HG02610 (cell line): ENCODE measurements around the gene CDK19.
"Not testable (repeated sequence)": the region's sequence is repeated elsewhere in the genome, so short reads cannot be mapped to it uniquely, and the experiment has no call there.

ENCODE experiments used
- ATAC-seq: cut with Tn5 transposase; IDR thresholded peaks from one replicate; pipeline ENCODE4 v1.9.1; 2021; ENCODE audit warnings: mild to moderate bottlenecking, moderate library complexity; ENCODE audit not compliant: unreplicated experiment

The CDK19 gene

DNA sequence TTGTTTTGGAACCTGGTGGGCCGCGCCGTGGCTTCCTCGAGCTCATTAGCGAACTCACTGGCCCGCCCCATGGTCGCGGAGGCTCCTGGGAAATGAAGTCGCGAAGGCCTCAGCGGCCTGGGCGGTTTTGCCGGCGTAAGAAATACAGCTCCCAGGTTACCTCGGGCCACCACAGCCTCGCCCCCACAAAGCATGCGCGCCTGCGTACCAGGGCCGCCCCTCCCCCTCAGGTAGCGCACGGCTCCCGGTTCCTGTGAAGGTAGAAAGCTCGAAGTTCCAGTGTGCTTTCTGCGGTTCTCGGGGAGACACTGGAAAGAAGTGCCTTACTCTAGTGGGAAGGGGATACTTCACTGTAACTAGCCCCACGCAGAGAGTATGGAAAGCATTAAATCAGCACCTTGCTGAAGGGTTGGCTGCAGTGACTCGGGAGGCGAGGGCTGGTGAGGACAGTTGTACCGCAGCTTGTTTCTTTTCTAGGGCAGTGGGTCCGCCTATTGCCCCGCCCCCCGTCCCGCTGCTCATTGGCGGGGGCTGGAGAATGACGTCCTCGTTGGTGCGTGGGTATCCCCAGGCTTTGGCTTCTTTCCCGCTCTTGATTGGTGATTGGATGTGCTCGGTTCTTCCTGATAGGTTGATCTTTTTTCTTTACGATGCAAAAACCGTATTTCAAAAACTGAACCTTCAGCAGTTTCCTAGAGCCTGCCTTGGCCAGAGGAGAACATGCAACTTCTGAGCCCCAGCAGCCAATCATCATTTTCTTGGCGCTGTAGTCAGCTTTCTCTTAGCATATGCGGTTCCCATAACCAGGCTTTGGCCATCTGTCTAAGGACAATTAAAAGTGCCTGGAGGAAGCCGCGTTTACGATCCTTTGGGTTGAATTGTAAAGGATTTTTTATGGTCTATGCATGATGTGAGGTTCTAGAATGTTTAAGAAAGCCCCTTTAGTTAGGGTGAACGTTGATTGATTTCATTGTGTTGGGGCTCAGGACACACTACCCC is at the start of gene CDK19:
Gene CDK19, minus strand, starts transcription at position 59 of the 999 bp plus-strand sequence. CDS start 333 bp downstream, outside the sequence.
- peak; percentile 78 for ATAC-seq

DNA sequence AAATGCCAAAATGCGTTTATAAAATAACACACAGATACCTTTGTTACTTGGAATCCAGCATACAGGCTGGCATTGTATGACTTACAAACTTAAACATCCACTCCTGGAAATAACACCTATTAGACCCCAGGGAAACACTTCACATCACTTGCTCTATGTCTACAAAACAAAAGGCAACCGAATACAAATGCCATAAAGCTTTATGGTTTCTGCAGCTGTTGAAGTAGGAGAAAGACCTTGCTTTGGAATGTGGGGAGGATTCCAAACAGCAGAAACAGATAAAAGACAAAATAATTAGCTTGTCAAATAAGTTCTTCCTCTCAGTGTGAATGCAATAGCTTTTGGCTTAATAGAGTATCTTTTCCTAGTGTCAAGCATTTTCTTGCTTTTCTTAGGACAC is 49.6 kb upstream of the CDK19 start:
- no peak for ATAC-seq

DNA sequence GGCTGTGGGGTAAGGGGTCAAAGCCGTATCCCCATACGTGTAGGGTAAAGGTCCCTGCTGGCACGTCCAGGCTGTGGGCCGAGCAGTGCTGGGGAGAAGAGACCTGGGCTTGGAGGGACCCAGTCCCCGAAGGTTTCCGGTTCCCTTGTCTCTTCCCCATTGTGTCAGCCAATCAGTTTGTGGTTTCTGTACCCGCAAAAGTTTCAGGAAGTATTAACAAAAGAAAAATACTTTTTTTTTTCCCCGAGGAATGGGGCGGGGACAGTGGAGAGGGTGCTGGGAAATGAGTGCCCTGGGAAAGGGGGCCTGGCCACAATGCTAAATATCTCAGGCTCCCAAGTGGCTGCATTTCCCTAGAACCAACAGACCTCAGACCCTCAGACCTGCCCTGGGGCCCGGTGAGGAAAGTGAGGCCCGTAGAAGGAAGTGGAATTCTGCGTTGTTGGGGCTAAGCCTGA is 44.1 kb upstream of the CDK19 start:
- no peak for ATAC-seq

DNA sequence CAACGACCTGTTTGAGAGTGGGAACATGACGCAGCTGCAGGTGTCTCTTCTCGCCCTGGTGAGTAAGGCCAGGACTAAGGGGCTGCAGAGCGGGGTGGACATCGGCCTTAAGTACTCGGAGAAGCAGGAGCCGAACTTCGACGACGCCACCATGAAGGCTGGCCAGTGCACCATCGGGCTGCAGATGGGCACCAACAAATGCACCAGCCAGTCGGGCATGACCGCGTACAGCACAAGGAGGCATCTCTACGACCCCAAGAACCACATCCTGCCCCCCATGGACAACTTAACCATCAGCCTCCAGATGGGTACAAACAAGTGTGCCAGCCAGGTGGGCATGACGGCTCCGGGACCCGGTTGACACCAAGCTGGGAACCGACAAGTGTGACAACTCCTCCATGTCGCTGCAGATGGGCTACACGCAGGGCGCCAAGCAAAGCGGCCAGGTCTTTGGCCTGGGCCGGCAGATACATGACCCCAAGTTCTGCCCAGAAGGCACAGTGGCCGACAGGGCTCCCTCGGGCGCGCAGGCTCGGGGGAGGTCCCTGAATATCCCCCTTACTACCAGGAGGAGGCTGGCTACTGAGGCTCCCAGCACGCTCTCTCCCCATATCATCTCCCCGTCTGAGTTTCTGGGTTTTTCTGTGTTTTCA is 43.4 kb upstream of the CDK19 start:
- ATAC-seq, result no peak

DNA sequence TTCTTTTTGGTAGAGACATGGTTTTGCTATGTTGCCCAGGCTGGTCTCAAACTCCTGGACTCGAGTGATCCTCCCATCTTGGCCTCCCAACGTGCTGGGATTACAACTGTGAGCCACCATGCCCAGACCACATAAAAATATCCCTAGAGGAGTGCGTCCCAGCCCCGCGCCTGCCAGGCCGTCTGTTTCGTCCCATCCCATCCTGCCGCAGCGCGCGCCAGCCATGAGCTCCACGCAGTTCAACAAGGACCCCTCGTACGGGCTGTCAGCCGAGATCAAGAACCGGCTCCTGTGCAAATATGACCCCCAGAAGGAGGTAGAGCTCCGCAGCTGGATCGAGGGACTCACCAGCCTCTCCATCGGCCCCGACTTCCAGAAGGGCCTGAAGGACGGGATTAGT is 42.7 kb upstream of the CDK19 start:
- no peak for ATAC-seq

DNA sequence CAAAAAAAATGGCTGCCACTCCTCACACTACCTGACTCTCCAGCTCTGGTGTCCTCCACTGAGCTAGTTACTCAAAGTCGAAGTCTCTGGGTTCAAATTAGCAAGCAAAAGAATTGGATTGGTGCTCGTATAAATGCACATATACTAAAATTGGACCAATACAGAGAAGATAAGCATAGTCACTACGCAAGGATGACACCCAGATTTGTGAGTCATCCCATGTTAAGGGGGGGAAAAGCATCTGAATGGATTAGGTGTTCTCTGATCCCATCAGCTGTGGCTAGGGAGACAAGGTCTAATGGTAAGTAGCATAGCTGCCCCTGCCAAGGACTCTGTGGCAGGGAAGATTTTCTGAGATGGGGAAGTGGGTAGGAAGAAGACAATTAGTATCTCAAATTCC is 41.0 kb upstream of the CDK19 start:
- no peak for ATAC-seq

DNA sequence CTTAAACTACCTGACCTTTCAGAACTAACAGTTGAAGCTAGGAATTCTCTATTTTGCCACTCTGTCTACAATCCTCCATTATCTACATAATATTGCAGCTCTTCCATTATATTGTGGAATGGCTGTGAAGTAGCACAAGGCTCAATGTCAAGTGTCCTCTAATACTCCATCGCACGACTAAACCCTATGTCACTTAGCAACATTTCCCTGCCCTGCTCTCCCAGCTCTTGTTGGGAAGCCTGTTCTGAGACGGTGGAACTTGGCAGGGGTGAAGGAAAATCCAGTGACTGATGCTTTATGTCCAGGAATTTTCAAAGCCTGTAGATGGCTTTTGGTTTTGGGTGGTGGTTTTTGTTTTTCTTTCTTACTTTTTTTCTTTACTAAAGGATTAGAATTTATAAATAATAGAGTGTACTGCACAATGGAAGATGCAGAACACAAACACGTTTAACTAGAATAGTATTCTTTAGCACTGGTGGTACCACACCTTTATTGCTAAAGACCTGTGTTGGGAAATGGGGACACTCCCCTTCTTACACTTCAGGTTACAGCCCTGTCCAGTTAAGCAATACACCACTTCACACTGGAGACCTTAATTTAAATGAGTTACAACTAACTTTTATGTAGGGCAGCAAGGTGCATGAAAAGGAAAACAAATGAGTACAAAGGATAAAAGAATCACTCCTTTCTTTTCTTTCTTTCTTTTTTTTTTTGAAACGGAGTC is 38.6 kb upstream of the CDK19 start:
- ATAC-seq, result no peak

DNA sequence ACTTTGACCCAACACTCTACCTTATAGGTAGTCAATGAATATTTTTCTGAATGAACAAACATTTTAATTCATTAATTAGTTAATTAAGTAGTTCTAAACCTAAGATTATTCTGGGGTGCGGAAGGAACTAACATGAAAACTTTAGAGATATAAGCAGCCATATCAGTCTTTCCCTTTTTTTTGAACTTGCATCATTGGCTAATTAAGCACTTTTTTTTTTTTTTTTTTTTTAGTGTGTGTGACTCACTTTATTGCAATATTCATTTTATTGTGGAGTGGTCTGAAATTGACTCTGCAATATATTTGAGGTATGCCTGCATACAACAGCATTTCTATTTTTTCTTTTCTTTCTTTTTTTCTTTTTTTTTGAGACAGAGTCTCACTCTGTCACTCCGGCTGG is 37.5 kb upstream of the CDK19 start:
- ATAC-seq, result no peak

DNA sequence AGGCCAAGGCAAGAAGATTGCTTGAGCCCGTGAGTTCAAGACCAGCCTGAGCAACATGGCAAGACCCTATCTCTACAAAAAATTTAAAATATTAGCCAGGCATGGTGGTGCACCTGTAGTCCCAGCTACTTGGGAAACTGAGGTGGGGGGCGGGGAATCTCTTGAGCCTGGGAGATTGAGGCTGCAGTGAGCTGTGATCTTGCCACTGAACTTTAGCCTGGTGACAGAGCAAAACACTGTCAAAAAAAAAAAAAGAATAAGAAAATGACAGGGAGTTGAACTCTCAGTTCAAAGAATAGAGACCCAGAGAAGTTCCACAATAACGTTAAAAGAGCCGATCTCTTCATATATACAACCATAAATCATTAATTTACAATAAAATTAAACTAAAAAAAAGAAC is 34.5 kb upstream of the CDK19 start:
- no peak for ATAC-seq

DNA sequence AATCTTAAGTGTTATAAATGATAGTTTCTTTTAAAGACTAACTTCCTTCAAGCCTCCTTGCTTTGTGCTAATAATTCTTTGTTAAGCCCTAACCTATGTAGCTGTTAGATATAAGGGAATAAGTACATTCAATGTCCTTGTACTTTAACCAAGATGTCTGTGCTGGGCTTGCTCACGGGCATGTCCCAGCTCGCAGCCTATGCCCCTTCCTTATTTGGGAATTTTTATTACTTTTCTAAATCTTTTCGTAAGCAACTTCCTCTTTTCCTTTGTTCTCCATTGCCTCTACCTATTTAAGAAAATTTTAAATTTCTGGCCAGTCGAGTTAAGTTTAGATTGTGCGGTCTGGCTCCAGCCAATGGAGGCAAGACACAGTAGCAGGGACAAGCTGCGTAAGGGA is 26.0 kb upstream of the CDK19 start:
- no peak for ATAC-seq

DNA sequence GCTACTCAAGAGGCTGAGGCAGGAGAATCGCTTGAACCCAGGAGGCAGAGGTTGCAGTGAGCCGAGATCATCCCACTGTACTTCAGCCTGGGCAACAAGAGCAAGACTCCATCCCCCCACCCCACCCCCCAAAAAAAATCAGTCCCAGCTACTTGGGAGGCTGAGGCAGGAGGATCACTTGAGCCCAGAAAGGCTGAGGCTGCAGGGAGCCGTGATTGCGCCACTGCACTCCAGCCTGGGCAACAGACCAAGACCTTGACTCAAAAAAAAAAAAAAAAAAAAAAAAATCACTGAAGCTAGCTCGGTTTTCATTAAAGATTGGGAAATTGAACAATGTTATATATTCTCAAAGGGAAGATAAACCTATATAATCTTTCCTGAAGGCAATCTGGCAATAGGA is 20.5 kb upstream of the CDK19 start:
- not testable (repeated sequence) for ATAC-seq

DNA sequence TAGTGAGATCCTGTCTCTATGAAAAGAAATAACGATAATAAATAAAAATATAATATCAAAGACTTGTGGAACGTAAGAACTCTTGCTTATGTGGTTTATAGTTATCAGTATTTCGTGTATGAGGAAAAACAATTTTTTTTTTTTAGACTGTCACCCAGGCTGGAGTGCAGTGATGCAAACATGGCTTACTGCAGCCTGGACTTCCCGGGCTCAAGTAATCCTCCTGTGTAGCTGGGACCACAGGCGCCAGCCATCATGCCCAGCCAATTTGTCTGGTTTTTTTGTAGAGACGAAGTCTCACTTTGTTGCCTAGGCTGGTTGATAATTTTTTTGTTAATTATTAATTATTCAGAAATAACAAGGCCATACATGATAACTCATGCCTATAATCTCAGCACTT is 18.6 kb upstream of the CDK19 start:
- no peak for ATAC-seq

DNA sequence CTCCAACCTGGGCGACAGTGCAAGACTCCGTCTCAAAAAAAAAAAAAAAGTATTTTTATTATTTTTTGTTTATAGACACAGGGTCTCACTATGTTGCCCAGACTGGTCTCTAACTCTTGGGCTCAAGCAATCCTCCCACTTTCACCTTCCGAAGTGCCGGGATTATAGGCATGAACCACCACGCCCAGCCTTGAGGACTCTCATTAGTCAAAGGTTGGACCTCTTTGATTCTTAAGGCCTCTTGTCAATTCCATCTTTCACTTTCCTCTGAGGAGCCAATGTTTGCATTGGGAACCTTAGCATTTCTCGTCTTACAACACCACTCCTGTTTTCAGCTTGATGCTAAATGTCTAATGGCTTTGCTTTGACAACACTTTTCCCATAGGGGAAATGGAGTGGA is 16.1 kb upstream of the CDK19 start:
- ATAC-seq, result no peak

DNA sequence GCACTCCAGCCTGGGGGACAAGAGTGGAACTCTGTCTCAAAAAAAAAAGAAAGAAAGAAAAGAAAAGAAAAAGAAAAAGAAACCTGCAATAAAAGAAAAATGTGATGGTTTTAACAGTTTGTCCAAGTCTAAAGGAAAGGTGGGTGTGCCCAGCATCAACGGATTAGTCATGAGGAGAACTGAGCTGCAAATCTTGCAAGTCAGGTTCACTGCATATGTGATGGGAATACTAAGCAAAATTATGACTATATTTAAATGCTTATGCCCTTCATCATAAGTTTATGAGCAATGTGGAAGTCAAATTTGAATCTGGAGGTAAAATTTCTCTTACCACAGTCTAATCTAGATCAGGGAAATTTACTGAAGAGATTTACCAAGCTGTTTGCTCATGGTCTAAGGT is 13.1 kb upstream of the CDK19 start:
- no peak for ATAC-seq

DNA sequence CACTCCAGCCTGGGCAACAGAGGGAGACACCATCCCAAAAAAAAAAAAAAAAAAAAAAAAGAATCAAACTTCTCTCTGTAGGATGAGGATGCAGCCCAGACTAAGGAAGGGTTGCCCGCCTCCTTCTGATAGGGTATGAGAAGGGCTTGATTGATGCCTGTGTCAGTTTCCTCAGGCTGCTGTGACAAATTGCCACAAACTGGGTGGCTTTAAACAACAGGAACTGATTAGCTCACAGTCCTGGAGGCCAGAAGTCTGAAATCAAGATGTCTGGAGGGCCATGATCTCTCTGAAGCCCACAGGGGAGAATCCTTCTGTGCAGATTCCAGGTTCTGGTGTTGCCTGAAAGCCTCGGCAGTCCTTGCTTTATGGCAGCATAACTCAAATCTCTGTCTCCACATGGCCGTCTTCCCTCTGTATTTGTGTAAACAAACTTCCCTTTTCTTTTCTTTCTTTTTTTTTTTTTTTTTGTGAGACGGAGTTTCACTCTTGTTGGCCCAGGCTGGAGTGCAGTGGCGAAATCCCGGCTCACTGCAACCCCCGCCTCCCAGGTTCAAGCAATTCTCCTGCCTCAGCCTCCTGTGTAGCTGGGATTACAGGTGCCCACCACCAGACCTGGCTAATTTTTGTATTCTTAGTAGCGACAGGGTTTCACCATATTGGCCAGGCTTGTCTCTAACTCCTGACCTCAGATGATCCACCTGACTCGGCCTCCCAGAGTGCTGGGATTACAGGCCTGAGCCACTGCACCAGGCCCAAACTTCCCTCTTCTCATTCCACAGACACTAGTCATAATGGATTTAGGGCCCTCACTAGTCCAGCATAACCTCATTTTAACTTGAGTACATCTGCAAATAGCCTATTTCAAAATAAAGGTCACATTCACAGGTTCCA is 11.2 kb upstream of the CDK19 start:
- no peak for ATAC-seq

DNA sequence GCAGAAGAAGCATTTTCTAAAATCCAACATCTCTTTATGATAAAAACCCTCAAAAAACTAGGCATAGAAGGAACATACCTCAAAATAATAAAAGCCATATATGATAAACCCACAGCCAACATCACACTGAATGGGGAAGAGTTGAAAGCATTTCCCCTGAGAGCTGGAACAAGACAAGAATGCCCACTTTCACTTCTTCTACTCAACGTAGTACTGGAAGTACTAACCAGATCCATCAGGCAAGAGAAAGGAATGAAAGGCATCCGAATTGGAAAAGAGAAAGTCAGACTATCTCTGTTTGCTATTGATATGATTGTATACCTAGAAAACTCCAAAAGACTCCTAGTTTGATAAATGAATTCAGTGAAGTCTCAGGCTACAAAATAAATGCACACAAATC is 7.9 kb upstream of the CDK19 start:
- ATAC-seq, result no peak

DNA sequence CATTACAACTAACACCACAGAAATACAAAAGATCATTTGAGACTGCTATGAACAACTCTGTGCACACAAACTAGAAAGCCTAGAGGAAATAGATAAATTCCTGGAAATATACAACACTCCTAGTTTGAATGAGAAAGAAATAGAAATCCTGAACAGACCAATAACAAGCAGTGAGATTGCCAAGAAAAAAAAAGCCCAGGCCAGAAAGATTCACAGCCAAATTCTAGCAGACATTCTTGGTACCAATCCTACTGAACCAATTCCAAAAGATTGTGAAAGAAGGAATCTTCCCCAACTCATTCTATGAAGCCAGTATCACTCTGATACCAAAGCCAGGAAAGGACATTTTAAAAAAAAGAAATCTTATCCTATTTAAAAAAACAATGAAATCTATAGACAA is 7.0 kb upstream of the CDK19 start:
- ATAC-seq, result no peak

DNA sequence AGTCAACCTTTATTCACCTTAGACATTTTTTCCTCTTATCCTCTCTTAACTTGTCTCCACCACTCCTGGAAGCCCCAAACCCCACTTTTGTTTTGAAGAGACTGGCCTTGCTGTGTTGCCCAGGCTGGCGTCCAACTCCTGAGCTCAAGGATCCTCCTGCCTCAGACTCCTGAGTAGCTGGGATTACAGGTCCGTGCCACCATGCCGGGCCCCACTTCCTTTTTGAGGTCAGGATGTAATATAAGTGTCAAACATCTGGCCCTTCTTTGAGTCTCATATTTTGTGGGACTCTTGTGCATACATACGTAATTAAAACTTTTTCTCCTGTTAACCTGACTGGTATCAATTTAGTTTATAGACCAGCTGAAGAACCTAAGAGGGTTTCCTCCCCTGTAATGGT is 1.4 kb upstream of the CDK19 start:
- ATAC-seq, result no peak

DNA sequence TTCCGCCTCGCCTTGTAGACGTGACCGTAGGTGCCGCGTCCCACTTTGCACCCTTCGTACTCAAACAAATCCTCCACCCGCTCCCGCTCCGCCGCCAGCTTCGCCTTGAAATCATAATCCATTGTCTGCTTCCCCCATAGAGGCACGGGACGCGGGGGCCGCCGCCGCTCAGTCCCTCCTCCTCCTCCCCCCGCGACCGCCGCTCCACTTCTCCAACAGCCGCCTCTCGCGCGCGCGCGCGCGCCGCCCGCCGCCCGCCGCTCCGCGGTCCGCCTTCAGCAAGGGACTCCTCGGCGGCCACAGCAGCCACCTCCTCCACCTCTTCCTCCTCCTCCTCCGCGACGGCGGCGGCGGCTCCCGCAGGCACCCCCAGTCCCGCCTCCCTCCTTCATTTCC is 256 bp downstream of the CDK19 start:
- ATAC-seq, result no peak
